ENCODE measurements around the gene RCSD1. TPM values are rescaled to one million over a fixed set of nuclear protein-coding genes. Genes with fewer than 3 reads are reported as not detected.
A peak's percentile ranks its signal among the peaks of the same experiment; 100 is the strongest.

RCSD1 gene
- total and polyA plus RNA-seq, 10 of the 15 experiments (the other 5 are each of a cell fraction or from before 2014, with no cell fraction given), result 11.4 to 78.3 (median 71.6) TPM

DNA sequence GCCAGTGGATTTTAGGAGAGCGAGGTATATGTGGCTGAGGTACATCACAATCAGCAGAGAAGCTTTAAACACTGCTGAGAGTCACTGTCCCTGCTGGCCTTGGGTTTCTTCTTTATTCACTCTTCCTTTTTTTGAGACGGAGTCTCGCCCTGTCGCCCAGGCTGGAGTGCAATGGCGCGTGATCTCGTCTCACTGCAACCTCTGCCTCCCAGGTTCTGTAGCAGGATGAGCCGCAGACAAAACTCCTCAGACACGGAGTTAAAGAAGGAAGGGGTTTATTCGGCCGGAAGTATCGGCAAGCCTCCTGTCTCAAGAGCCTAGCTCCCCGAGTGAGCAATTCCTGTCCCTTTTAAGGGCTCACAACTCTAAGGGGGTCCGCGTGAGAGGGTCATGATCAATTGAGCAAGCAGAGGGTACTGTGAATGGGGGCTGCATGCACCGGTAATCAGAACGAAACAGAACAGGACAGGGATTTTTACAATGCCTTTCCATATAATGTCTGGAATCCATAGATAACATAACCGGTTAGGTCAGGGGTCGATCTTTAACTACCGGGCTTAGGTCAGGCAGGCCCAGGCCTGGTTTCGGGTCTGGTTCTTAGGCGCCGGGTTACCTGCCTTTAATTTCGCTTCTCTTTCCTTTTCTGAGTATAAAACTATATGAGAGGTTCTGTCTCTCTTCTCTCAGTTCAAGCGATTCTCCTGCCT is 89.8 kb downstream of the RCSD1 start (continued):
- TF ChIP-seq, protein P1, sequence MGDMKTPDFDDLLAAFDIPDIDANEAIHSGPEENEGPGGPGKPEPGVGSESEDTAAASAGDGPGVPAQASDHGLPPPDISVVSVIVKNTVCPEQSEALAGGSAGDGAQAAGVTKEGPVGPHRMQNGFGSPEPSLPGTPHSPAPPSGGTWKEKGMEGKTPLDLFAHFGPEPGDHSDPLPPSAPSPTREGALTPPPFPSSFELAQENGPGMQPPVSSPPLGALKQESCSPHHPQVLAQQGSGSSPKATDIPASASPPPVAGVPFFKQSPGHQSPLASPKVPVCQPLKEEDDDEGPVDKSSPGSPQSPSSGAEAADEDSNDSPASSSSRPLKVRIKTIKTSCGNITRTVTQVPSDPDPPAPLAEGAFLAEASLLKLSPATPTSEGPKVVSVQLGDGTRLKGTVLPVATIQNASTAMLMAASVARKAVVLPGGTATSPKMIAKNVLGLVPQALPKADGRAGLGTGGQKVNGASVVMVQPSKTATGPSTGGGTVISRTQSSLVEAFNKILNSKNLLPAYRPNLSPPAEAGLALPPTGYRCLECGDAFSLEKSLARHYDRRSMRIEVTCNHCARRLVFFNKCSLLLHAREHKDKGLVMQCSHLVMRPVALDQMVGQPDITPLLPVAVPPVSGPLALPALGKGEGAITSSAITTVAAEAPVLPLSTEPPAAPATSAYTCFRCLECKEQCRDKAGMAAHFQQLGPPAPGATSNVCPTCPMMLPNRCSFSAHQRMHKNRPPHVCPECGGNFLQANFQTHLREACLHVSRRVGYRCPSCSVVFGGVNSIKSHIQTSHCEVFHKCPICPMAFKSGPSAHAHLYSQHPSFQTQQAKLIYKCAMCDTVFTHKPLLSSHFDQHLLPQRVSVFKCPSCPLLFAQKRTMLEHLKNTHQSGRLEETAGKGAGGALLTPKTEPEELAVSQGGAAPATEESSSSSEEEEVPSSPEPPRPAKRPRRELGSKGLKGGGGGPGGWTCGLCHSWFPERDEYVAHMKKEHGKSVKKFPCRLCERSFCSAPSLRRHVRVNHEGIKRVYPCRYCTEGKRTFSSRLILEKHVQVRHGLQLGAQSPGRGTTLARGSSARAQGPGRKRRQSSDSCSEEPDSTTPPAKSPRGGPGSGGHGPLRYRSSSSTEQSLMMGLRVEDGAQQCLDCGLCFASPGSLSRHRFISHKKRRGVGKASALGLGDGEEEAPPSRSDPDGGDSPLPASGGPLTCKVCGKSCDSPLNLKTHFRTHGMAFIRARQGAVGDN (IDR thresholded peaks at IDR 0.05), result 0 out of 2 replicates have a peak, but pooled peaks have one; percentile 32
- 0 out of 2 replicates have a peak, but pooled peaks have one; percentile 23 for TF ChIP-seq NR2C1 (IDR thresholded peaks at IDR 0.05)
- TF ChIP-seq SPI1 (IDR thresholded peaks at IDR 0.05; ENCODE audit: borderline replicate concordance, insufficient read depth, low read depth, low read length), result peak; percentile 48; the same call in 1 of the 2 replicates
- TF ChIP-seq TAF1 (IDR thresholded peaks at IDR 0.05; ENCODE audit: borderline replicate concordance, low read depth, low read length), result peak; percentile 73; the same call in 1 of the 2 replicates
- TF ChIP-seq ZNF217 (IDR thresholded peaks at IDR 0.05), result 0 out of 2 replicates have a peak, but pooled peaks have one; percentile 22
- TF ChIP-seq MTA3 (IDR thresholded peaks at IDR 0.05; ENCODE audit: borderline replicate concordance, low read length), result peak; percentile 23; the same call in 1 of the 2 replicates
- peak; percentile 71 for TF ChIP-seq YY1 (IDR thresholded peaks at IDR 0.05; ENCODE audit: low read depth, low read length)
- peak; percentile 5 to 22; a peak in 1 of 4 replicates for TF ChIP-seq IKZF2 (IDR thresholded peaks at IDR 0.05)
- 0 out of 2 replicates have a peak, but pooled peaks have one; percentile 11 for TF ChIP-seq PAX8 (IDR thresholded peaks at IDR 0.05)

Measured in GM12878 (cell line).